K562 (cell line): ENCODE data around the gene TMEM192. TPM values are rescaled to one million over a fixed set of nuclear protein-coding genes. Genes with fewer than 3 reads are reported as not detected.
A peak's percentile ranks its signal among the peaks of the same experiment; 100 is the strongest.

Source experiments
- ATF7 ChIP-seq: fragments of 450-650 bp; IDR thresholded peaks from 2 replicates; pipeline ENCODE4 v1.7.1; 2014; ENCODE audit warnings: mild to moderate bottlenecking, moderate library complexity
- E2F3 ChIP-seq: fragments of 250-450 bp; sonication (Bioruptor Pico); IDR thresholded peaks from 2 replicates; pipeline ENCODE4 v1.4.0; 2020; ENCODE audit warnings: mild to moderate bottlenecking
- POLR2AphosphoS2 ChIP-seq: IDR thresholded peaks from 2 replicates; pipeline ENCODE4 v1.6.1; 2012; ENCODE audit warnings: low read length, improper control_type of control experiment
- POLR2H ChIP-seq: IDR thresholded peaks from 2 replicates; pipeline ENCODE4 v1.6.1; 2016; ENCODE audit warnings: missing genetic modification characterization, low read depth, mild to moderate bottlenecking, control low read depth, missing compliant biosample characterization, moderate library complexity
- RHOXF2B ChIP-seq: fragments of 250-450 bp; sonication (Bioruptor Pico); conservative IDR thresholded peaks from 2 replicates; pipeline ENCODE4 v1.5.1; 2021
- ZBTB8A ChIP-seq: fragments of 450-650 bp; IDR thresholded peaks from 2 replicates; pipeline ENCODE4 v1.6.1; 2018; ENCODE audit warnings: mild to moderate bottlenecking, moderate library complexity; ENCODE audit not compliant: partially characterized antibody
- ZMIZ1 ChIP-seq, 2 experiments: fragments of 150-350 bp in 1 of 2; IDR thresholded peaks; 2 replicates each; pipeline ENCODE4 v1.6.1; 2012 to 2016; ENCODE audit warnings: low read depth in 2 of 2, low read length in 2 of 2, mild to moderate bottlenecking in 1 of 2, moderate library complexity in 1 of 2
- ZNF134 ChIP-seq: fragments of 250-450 bp; sonication (Bioruptor Pico); conservative IDR thresholded peaks from 2 replicates; pipeline ENCODE4 v1.4.0; 2020
- ZNF24 ChIP-seq: fragments of 450-650 bp; IDR thresholded peaks from 2 replicates; pipeline ENCODE4 v1.6.1; 2016
- ZNF407 ChIP-seq: fragments of 450-650 bp; IDR thresholded peaks from 2 replicates; pipeline ENCODE4 v1.6.1; 2016; ENCODE audit warnings: low read depth
- ZSCAN29 ChIP-seq: fragments of 450-650 bp; IDR thresholded peaks from 2 replicates; pipeline ENCODE4 v1.6.1; 2017
- ZZZ3 ChIP-seq: fragments of 450-650 bp; IDR thresholded peaks from 2 replicates; pipeline ENCODE4 v1.6.1; 2016; ENCODE audit warnings: antibody characterized with exemption, mild to moderate bottlenecking, moderate library complexity
- polyA plus RNA-seq, 8 experiments: library from polyadenylated mRNA; depleted of rRNA in 4 of 8; stranded (reverse) in 5 of 8; unstranded in 3 of 8; fragments of >200 nt; fragmentation: Nextera tagmentation in 2 of 8; fragmentation: Illumina TruSeq in 1 of 8; extraction: Ambion mirVana in 2 of 8; extraction: Trizol in 1 of 8; gene quantifications; 2 replicates each; pipeline versions ENCODE4 v1.2.1 to v1.2.3, GENCODE V29; 2011 to 2014; ENCODE audit warnings: inconsistent platforms in 1 of 8, missing spikeins in 1 of 8
- total RNA-seq, 7 experiments: library from RNA; depleted of rRNA in 6 of 7; stranded (reverse); fragments of >200 nt in 6 of 7; fragmentation: Illumina TruSeq in 2 of 7; extraction: Trizol in 2 of 7; gene quantifications; 2 replicates each; pipeline versions ENCODE4 v1.2.1 to v1.2.3, GENCODE V29; 2011 to 2021; ENCODE audit warnings: low replicate concordance in 1 of 7

The TMEM192 gene
- total and polyA plus RNA-seq, 9 of the 15 experiments (the other 6 are each of a cell fraction or from before 2014, with no cell fraction given) = 4.4 to 28.5 (median 13.3) TPM

GRCh38 chr4:165112368-165113121, at the start of gene TMEM192 (continued):
- TF ChIP-seq ZZZ3 (no peak), ATF7 (peak; percentile 28), ZNF134 (CRISPR knock-in tag) (no peak), ZBTB8A (no peak), ZNF24 (no peak), ZMIZ1 (IDR thresholded peaks at IDR 0.05; ENCODE audit: low read depth in 2 of 2, low read length in 2 of 2) (no peak), ZNF407 (no peak), POLR2H (no peak), E2F3 (CRISPR knock-in tag) (0 out of 2 replicates have a peak, but pooled peaks have one; percentile 24), RHOXF2B (no peak), ZSCAN29 (no peak), POLR2AphosphoS2 (no peak)
